ENCODE data around the gene SCAMP4. TPM values are rescaled to one million over a fixed set of nuclear protein-coding genes. Genes with fewer than 3 reads are reported as not detected.

Gene SCAMP4
- total RNA-seq, 1 experiment from 2014 or later: 48.7 TPM

GRCh38 chr19:1938071-1938470, 32.9 kb downstream of the SCAMP4 start:
- no peaks in the 10 kb centered on the region for H3K27me3 Mint-ChIP-seq (ENCODE audit: insufficient read depth, unreplicated experiment)
- peaks cover 4% of the 10 kb centered on the region for H3K36me3 Mint-ChIP-seq (ENCODE audit: insufficient read depth, unreplicated experiment)
- POLR2A ChIA-PET: no interaction called here
- CTCF ChIA-PET: no interaction called here
- no TSS peak for BruUV-seq (replicated peaks)
- intact Hi-C loops (cut with micrococcal nuclease): no loop called here
- no peak overlapping the region for H3K4me3 Mint-ChIP-seq (ENCODE audit: unreplicated experiment)
- no peak overlapping the region for H3K27ac Mint-ChIP-seq (ENCODE audit: low read depth, unreplicated experiment)
- no peak for DNase-seq (ENCODE audit: unreplicated experiment)
- peaks cover 6% of the 10 kb centered on the region for H3K4me1 Mint-ChIP-seq (ENCODE audit: insufficient read depth, unreplicated experiment)
- TF ChIP-seq CTCF (IDR thresholded peaks at IDR 0.05; ENCODE audit: unreplicated experiment): no peak
- no peaks in the 10 kb centered on the region for H3K9me3 Mint-ChIP-seq (ENCODE audit: unreplicated experiment)

GRCh38 chr19:1941146-1942077, 36.2 kb downstream of the SCAMP4 start, which contains the start of gene CSNK1G2:
Gene CSNK1G2, plus strand, starts transcription at chr19:1941172. Its CDS starts 28,601 bp downstream, at chr19:1969773.
- no peak for TF ChIP-seq CTCF (IDR thresholded peaks at IDR 0.05; ENCODE audit: unreplicated experiment)
- BruUV-seq (replicated peaks): no TSS peak
- Mint-ChIP-seq H3K4me3 (ENCODE audit: unreplicated experiment) (peak within 1 kb of the TSS; percentile 83), H3K27ac (ENCODE audit: low read depth, unreplicated experiment) (peak within 1 kb of the TSS; percentile 92), H3K36me3 (ENCODE audit: insufficient read depth, unreplicated experiment) (no peaks in the 10 kb centered on the region), H3K27me3 (ENCODE audit: insufficient read depth, unreplicated experiment) (no peaks in the 10 kb centered on the region), H3K9me3 (ENCODE audit: unreplicated experiment) (no peaks in the 10 kb centered on the region), H3K4me1 (ENCODE audit: insufficient read depth, unreplicated experiment) (peaks cover 12% of the 10 kb centered on the region)
- CTCF ChIA-PET: interaction anchor here (0.5 to 1.3 kb wide), 3 partner anchors 13 to 350 kb away, joined by 3 to 4 read pairs (median 3); no protein-coding TSS in a partner anchor
- intact Hi-C loops (cut with micrococcal nuclease): no loop called here
- POLR2A ChIA-PET: interaction anchor here (1.0 to 1.1 kb wide), 2 partner anchors 57 to 119 kb away, joined by 3 to 4 read pairs; no protein-coding TSS in a partner anchor
- no peak for DNase-seq (ENCODE audit: unreplicated experiment)

- Mint-ChIP-seq H3K4me1 (ENCODE audit: insufficient read depth, unreplicated experiment) (peaks cover 12% of the 10 kb centered on the region), H3K36me3 (ENCODE audit: insufficient read depth, unreplicated experiment) (no peaks in the 10 kb centered on the region), H3K27me3 (ENCODE audit: insufficient read depth, unreplicated experiment) (no peaks in the 10 kb centered on the region), H3K4me3 (ENCODE audit: unreplicated experiment) (peak overlapping the region; percentile 83), H3K9me3 (ENCODE audit: unreplicated experiment) (no peaks in the 10 kb centered on the region), H3K27ac (ENCODE audit: low read depth, unreplicated experiment) (peak overlapping the region; percentile 75)
- DNase-seq (ENCODE audit: unreplicated experiment): peak; percentile 78
- intact Hi-C loops (cut with micrococcal nuclease): no loop called here
- no TSS peak for BruUV-seq (replicated peaks)
- no peak for TF ChIP-seq CTCF (IDR thresholded peaks at IDR 0.05; ENCODE audit: unreplicated experiment)
- CTCF ChIA-PET: interaction anchor here (0.5 to 1.3 kb wide), 5 partner anchors 12 to 351 kb away, joined by 3 to 5 read pairs (median 3); no protein-coding TSS in a partner anchor
- POLR2A ChIA-PET: interaction anchor here (0.8 to 1.1 kb wide), 6 partner anchors 15 to 118 kb away, joined by 3 to 4 read pairs (median 4); no protein-coding TSS in a partner anchor
Observed at GRCh38 chr19:1942078-1942933, 37.1 kb downstream of the SCAMP4 start.

All from MCF 10A (cell line).